NCI-H2227 (cell line): Measurements from ENCODE around the gene IL10.

ENCODE experiments used
- DNase-seq: peaks from one replicate; lab custom pipeline; 2025; ENCODE audit not compliant: unreplicated experiment; lab: John Stamatoyannopoulos, UW

The IL10 gene

GRCh38 chr1:206772243-206772937 is at the start of gene IL10:
TSS of gene IL10 (minus strand) at chr1:206772494. CDS start at chr1:206772435, 59 bp downstream.
- DNase-seq: no peak

GRCh38 chr1:206821493-206821892 is 49.2 kb upstream of the IL10 start:
- DNase-seq: no peak

GRCh38 chr1:206816390-206817287 is 44.3 kb upstream of the IL10 start:
- no peak for DNase-seq

DNA sequence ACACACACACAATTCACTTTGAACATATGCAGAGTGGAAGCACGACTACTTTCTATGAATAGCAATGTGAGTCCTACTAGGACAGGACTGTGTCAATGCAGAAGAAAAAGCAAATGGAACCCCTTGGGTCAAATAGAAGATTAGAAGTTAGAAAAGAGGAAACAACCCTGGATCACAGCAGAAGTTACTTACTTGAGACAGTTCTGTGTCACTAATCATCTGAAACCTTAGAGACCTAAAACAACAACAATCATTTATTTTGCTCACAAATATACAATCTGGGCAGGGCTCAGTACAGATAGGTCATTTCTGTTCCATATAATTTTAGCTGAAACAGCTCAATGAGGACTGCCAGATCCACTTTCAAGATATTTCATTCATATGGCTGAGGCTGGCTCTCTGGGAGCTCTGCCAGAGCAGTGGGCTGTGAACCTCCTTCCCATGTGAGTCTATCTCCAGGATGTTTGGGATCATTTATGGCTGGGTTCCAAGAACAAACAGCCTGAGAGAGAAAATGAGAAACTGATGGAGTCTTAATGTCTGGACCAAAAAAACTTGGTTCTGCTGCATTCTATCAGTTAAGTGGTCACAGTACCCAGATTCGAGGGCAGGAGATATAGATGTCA is 42.5 kb upstream of the IL10 start:
- DNase-seq: no peak

DNA sequence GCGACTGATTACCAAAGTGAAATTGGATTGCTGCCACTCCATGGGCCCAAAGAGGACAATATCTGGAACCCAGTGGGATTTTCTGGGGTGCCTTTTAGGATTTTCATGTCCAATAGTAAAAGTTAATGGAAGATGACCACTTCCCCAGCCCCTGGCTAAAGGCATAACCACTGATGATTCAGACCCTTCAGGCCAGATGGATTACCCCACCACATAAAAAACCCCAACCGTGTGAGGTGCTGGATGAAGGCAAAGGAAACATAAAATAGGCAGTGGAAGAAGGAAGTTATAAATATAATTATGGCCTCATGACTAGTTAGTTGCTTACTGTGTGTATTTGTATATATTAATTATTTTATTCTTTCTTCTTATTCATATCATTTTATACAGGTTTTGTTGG is 40.2 kb upstream of the IL10 start:
- no peak for DNase-seq

GRCh38 chr1:206809504-206810084 is 37.3 kb upstream of the IL10 start:
- no peak for DNase-seq

DNA sequence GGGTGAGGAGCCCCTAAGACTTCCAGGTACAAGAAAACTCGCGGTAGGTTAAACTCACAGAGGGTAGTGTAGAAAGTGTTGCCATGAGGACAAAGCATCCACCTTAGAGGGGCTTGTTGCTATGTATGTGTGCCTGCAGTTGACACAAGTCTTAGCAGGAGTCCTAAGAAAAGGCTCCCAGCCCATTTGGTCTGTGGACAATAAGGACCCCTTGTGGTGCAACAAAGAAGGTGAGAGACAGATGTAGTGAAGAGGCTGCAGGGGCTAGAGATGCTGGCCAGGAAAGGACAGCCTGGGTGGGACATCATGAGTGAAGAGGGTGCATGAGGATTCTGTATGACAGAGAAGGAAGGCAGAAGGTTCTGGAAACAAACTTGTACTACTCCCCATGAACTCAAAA is 36.3 kb upstream of the IL10 start:
- no peak for DNase-seq

- DNase-seq: no peak
Observed at GRCh38 chr1:206805357-206805756, 33.1 kb upstream of the IL10 start.

DNA sequence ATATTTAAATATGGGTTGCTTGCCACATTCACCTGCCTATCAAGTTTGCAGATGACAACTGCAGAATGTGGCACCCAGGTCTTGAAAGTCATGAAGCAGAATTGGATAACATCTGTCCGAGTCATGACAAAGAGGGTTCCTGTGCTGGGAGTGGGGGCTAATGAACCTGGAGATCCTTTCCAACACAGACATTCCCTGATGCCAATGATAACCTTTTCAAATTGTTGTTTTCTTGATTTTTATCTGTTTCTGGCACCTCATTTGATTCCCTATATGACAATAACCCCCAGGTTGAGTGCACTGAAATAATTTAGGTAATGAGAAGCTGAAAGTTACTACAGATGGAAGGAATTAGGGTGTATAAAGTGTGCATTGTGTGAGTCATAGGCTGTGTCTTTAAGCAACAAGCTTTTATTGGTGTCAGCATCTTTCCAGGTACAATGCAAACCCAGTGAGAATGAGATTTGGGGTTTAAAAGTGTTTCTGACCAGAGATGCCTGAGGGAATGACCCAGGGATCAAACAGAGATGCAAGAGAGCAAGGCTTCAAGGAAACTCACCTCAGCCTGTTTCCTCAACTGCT is 32.0 kb upstream of the IL10 start:
- DNase-seq: no peak

DNA sequence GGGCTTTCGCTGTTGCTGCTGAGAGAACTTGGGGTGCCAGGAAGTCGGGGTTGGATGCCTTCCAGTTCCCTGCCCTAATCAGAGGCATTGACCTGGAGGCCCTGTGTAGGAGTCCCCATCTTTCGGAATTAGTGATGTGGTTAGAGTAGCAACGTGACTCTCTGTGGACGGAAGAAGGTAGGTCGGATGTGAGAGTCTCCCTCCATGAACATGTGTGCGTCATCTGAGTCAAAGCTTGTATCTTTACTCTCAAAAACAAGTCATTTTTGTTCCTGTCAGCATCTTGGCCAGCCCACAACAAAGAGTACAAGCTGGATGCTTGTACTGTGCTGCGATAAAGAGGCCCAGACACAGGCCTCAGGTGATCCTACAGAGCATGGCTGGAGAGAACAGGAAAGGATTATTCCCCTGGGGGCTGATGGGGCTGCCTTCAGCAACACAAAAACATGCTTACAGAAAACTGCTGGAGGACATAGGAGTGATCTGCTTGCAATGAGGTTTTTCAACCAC is 31.0 kb upstream of the IL10 start:
- DNase-seq: no peak

DNA sequence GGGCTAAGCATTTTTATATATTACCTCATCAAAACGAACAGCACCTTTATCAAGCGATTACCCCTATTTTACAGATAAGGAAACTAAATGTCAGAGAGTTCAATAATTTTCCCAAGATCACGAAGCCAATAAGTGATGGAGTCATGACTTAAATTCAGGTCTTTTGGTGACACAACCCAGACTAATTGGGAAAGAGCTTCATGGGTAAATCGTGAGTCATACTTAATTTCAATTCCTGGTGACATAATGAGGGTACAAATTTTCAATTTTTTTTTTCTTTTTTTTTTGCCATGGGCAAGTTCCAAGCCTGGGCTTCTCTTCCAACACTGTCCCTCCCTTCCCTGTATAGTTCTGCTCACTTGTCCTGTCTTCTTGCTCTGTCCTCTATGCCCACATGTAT is 30.1 kb upstream of the IL10 start:
- DNase-seq: no peak

DNA sequence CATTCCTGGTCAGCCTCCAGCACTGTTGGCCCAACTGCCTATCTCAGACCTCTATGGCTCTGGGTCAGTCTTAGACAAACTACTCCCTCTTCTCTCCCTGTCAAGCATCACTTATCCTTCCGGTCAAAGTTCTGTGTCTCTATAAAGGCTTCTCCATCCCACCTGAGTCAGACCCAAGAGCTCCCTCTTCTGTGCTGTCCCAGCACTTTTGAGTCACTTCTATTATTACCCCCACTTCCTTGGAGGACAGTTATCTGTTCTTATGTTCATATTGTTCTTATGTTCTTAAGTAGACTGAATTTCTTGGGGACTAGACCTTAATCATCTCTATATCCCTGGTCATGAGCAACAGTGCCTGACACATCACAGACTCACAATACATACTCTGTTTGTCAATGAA is 29.2 kb upstream of the IL10 start:
- no peak for DNase-seq

DNA sequence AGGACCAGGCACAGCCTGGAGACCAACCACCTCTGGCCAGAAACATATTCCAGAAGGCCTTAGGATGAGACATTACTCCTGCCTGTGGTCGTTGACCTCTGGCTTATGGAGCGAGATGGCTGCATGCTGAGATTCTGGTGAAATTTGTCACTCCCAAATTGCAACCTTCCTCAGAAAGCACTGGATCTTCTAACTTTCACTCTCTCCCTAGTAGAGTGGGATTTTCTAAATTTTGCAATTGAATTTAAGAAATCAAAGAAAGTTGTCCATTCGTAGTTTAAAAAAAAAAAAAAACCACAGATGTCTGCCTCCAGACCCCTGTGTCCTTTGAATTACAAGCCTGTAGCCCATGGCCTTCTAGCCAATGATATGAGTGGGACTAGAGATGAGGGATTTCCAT is 28.6 kb upstream of the IL10 start:
- no peak for DNase-seq

- DNase-seq: no peak
Observed at GRCh38 chr1:206800411-206800810, 28.1 kb upstream of the IL10 start.

GRCh38 chr1:206799311-206799710 is 27.0 kb upstream of the IL10 start:
- no peak for DNase-seq

GRCh38 chr1:206798384-206798996 is 26.2 kb upstream of the IL10 start:
- DNase-seq: no peak

GRCh38 chr1:206797534-206798383 is 25.5 kb upstream of the IL10 start:
- no peak for DNase-seq

GRCh38 chr1:206796981-206797402 is 24.7 kb upstream of the IL10 start:
- DNase-seq: no peak

DNA sequence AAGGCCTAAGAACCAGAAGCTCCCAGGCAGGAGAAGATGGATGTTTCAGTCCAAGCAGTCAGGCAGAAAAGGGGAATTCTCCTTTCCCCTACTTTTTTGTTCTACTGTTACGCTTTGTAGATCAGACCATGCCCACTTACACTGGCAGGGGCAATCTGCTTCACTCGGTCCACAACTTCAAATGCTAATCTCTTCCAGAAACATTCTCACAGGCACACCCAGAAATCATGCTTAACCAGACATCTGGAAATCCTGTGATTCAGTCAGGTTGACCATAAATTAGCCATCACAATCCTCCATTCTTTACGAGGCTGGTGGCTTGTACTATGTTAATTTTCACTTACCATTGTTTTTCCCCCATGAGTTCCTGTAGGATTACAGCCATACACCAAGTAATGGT is 23.8 kb upstream of the IL10 start:
- no peak for DNase-seq
